Type B pancreatic cell (in vitro differentiated cells): Measurements from ENCODE around the gene INPP4A. TPM values are rescaled to one million over a fixed set of nuclear protein-coding genes. Genes with fewer than 3 reads are reported as not detected.

ENCODE experiments used
- DNase-seq: peaks from one replicate; pipeline ENCODE4 v3.0.0; 2021; ENCODE audit warnings: mixed read lengths; ENCODE audit not compliant: unreplicated experiment; ENCODE audit errors: extremely low spot score
- H3K27ac Mint-ChIP-seq: 2 replicates; pipeline ENCODE4 v1.8.0; 2021; ENCODE audit warnings: mild to moderate bottlenecking, mixed read lengths
- H3K27me3 Mint-ChIP-seq: 2 replicates; pipeline ENCODE4 v1.8.0; 2021; ENCODE audit warnings: mixed read lengths
- H3K36me3 Mint-ChIP-seq: 2 replicates; pipeline ENCODE4 v1.8.0; 2021; ENCODE audit warnings: mixed read lengths
- H3K4me1 Mint-ChIP-seq: one replicate; pipeline ENCODE4 v1.8.0; 2021; ENCODE audit warnings: mixed read lengths; ENCODE audit not compliant: unreplicated experiment
- H3K4me3 Mint-ChIP-seq: 2 replicates; pipeline ENCODE4 v1.8.0; 2021; ENCODE audit warnings: mild to moderate bottlenecking, mixed read lengths
- H3K9me3 Mint-ChIP-seq: 2 replicates; pipeline ENCODE4 v1.8.0; 2021; ENCODE audit warnings: mixed read lengths
- total RNA-seq: library from RNA; stranded (reverse); gene quantifications from 2 replicates; pipeline ENCODE4 v1.2.1, GENCODE V29; 2021; ENCODE audit warnings: low replicate concordance
- TF ChIP-seq, protein P1 (sequence below): fragments of 200-600 bp; sonication (generic); conservative IDR thresholded peaks from 2 replicates; pipeline ENCODE4 v1.5.0; 2021; ENCODE audit warnings: antibody characterized with exemption, mild to moderate bottlenecking

Gene INPP4A
- total RNA-seq, 1 donor from 2014 or later: 37.6 TPM

- Mint-ChIP-seq H3K27ac (no peak overlapping the region), H3K4me1 (peaks cover 45% of the 10 kb centered on the region), H3K4me3 (no peak overlapping the region), H3K27me3 (no peaks in the 10 kb centered on the region), H3K9me3 (no peaks in the 10 kb centered on the region), H3K36me3 (peaks cover 8% of the 10 kb centered on the region)
- no peak for DNase-seq
- TF ChIP-seq, protein P1, sequence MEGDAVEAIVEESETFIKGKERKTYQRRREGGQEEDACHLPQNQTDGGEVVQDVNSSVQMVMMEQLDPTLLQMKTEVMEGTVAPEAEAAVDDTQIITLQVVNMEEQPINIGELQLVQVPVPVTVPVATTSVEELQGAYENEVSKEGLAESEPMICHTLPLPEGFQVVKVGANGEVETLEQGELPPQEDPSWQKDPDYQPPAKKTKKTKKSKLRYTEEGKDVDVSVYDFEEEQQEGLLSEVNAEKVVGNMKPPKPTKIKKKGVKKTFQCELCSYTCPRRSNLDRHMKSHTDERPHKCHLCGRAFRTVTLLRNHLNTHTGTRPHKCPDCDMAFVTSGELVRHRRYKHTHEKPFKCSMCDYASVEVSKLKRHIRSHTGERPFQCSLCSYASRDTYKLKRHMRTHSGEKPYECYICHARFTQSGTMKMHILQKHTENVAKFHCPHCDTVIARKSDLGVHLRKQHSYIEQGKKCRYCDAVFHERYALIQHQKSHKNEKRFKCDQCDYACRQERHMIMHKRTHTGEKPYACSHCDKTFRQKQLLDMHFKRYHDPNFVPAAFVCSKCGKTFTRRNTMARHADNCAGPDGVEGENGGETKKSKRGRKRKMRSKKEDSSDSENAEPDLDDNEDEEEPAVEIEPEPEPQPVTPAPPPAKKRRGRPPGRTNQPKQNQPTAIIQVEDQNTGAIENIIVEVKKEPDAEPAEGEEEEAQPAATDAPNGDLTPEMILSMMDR: no peak
These were observed 10.0 kb downstream of the INPP4A start for GRCh38 chr2:98454500-98455235.

GRCh38 chr2:98455494-98455976, 10.9 kb downstream of the INPP4A start:
- Mint-ChIP-seq H3K4me3 (peak overlapping the region; percentile 17), H3K9me3 (no peaks in the 10 kb centered on the region), H3K27me3 (no peaks in the 10 kb centered on the region), H3K36me3 (peaks cover 8% of the 10 kb centered on the region), H3K4me1 (peaks cover 47% of the 10 kb centered on the region), H3K27ac (peak overlapping the region; percentile 69)
- TF ChIP-seq, protein P1: no peak
- peak; percentile 11 for DNase-seq

DNA sequence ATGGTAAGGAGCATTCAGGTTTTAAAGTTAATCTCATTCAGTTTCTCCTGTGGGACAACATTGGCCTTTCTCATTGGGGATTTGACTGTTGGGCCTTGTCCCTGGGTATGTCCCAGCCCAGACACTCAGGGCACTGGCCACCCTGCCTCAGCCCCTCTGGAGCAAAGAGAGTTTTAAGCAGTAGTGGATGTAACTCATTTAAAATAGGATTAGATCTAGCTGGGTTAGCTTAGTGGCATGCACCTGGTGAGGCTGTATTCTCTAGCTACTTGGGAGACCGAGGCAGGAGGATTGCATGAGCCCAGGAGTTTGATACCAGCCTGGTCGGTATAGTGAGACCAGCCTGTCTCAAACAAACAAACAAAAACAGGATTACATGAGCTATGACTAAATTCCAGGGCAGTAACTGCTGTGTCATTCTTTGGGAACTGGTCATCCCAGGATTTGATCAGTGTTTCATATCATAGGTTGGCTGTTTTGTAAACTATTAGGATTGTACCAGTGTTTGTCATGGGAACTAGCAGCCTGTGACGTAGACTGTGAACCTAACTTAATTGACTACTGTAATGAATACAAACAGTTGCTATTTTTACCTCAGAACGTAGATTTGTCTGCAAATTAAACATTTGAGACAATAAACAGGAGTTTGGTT, 12.5 kb downstream of the INPP4A start:
- Mint-ChIP-seq H3K9me3 (no peaks in the 10 kb centered on the region), H3K27me3 (no peaks in the 10 kb centered on the region), H3K27ac (no peak overlapping the region), H3K4me1 (peaks cover 57% of the 10 kb centered on the region), H3K36me3 (peaks cover 8% of the 10 kb centered on the region), H3K4me3 (no peak overlapping the region)
- DNase-seq: peak; percentile 20
- TF ChIP-seq, protein P1: no peak

- Mint-ChIP-seq H3K36me3 (peaks cover 8% of the 10 kb centered on the region), H3K9me3 (no peaks in the 10 kb centered on the region), H3K4me1 (peaks cover 53% of the 10 kb centered on the region), H3K4me3 (no peak overlapping the region), H3K27ac (no peak overlapping the region), H3K27me3 (no peaks in the 10 kb centered on the region)
- no peak for DNase-seq
- TF ChIP-seq, protein P1: no peak
These were observed 13.5 kb downstream of the INPP4A start for GRCh38 chr2:98458207-98458606.

GRCh38 chr2:98458667-98459380, 14.2 kb downstream of the INPP4A start:
- TF ChIP-seq, protein P1: no peak
- no peak for DNase-seq
- peaks cover 49% of the 10 kb centered on the region for H3K4me1 Mint-ChIP-seq
- H3K4me3 Mint-ChIP-seq: no peak overlapping the region
- no peaks in the 10 kb centered on the region for H3K9me3 Mint-ChIP-seq
- no peak overlapping the region for H3K27ac Mint-ChIP-seq
- H3K36me3 Mint-ChIP-seq: peaks cover 8% of the 10 kb centered on the region
- H3K27me3 Mint-ChIP-seq: no peaks in the 10 kb centered on the region
